GM18526 (cell line): ENCODE measurements around the gene CETP.

Experiments
- POLR2A ChIP-seq: IDR thresholded peaks from 3 replicates; pipeline ENCODE4 v1.6.1; 2011; ENCODE audit not compliant: insufficient read length; ENCODE audit errors: extremely low read depth

The CETP gene

DNA sequence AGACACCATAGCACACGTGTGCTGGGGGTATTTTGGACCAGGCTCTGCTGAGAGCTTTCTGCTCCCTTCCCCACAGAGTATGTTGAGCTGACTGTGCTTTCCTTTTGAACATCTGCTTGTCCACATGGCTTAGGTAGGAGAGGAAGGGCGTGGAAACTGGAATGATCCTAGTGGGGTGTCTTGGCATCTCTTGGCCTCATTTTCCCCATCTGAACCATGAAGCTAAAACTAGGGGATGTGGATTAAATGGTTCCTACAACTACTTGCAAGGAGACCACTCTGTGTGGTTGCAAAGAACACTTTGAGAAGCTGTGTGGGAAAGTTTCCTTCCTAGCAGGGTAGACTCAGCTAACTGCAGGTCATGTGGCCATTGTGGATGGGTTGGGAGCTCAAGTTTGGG, 20.9 kb downstream of the CETP start:
- no peak for TF ChIP-seq POLR2A

DNA sequence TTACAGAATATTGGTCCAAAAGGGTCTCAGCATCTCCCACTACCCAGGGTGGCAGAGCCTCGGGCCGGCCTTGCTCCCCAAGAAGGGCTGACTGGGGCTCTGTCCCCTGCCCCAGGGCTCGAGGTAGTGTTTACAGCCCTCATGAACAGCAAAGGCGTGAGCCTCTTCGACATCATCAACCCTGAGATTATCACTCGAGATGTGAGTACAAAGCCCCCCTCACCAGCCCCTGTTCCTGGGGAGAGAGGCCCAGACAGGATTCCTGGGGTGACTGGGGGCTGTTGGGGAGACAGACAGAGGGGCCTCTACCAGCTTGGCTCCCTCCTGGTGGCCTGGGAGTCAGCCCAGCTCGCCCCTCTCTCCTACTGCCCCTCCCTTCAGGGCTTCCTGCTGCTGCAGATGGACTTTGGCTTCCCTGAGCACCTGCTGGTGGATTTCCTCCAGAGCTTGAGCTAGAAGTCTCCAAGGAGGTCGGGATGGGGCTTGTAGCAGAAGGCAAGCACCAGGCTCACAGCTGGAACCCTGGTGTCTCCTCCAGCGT, 21.5 kb downstream of the CETP start:
- no peak for TF ChIP-seq POLR2A

DNA sequence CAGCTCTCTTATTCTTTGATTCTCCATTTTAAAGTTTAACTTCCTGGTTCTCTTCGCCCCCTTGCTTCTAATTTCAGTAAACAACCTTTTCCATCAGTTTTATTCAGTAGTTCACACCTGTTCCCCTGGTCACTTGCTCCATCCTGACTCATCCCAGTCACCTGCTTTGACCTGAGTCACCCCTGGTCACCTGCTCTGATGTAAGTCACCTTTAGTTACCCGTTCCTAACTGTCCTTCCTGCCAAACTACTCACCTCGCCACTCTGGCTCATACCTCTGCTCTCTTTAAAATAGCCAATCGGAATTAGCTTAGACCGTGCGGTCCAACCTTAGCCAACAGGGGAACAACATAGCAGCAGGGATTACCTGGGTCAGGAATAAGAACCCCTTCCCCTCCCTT, 22.9 kb downstream of the CETP start:
- TF ChIP-seq POLR2A = no peak

DNA sequence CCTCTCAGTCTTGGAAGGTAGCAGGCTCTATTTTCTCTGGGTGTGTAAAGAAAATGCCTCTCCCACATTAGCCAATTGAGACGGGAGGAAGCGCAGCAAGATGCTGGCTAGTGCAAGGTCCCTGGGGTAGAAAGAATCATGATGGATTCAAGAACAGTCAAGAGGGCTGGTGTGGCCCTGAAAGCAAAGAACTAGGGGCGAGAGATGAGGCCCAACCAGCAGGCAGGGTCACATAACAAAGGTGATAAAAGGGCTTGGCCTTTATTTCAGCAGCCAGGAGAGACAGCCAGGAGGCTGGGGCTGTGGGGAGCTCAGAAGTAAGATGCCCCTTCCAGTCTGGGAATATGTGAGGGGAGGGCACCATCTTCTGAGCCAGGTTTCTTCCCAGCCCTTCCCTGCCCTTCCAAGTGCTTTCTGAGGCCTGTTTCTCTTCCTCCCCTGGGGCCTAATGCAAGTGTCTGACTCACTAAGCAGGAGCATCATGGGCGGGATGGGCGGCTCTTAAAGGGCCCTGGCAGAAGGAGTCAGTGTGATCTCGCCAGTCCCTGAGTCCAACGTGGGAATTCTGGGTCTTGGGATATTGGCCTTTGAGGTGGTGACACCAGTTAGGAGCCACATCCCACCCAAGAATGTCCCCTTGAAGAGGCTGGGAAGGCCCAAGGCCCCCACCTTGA, 23.7 kb downstream of the CETP start:
- TF ChIP-seq POLR2A = no peak

DNA sequence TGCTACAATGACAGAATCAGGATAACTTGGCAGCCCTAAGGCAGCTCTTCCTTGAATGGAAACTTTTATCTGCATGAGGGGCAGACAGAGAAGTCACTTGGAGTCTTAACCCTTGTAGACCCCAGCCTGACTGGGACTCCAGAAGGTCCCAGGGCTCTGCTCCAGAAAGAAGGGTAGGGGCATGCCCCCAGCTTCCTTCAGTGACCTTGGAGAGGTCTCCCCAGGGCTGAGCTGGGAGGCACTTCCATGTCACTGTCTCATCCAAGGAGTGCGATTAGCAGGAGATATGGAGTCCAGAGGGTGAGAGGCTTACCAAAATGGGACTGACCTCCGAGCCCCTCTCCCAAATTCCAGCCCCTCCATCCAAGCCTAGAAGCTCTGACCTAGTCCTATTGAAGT, 24.2 kb downstream of the CETP start:
- no peak for TF ChIP-seq POLR2A

DNA sequence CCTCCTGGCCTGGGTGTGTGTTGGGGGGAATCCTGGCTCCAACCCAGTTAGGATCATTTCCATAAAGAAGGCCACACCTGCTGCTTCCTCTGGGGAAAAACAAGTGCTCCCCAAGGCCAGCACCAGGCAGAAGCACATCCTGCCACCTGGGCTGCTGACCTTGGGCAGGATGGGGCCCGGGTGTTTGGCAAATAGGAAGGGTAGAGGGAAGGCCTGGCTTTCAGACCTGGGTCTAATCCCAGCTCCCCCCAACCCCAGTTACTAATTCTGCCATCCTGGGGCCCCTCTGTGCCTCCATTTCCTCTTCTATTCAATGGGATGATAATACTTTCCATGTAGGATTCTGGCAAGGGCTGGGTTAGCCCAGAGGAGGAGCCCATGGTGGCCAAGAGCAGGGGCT, 24.6 kb downstream of the CETP start:
- TF ChIP-seq POLR2A = no peak

DNA sequence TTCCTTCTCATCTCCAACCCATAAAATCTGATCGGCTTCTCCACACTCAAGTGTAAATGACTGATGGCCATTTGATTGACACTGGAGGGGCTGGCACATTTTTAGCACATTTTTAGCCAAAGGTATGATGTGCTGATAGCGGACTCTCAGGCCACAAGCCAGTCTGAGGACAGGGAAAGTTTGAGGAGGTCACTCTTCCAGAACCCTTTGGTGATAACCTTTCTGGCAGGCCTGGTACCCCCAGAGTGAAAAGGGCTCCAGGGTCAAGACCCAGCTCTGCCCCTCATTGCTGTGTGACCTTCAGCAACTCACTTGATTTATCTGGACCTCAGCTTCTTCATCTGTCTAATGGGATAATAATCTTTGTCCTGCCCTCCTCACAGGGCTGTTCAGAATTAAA, 25.9 kb downstream of the CETP start:
- TF ChIP-seq POLR2A = no peak

DNA sequence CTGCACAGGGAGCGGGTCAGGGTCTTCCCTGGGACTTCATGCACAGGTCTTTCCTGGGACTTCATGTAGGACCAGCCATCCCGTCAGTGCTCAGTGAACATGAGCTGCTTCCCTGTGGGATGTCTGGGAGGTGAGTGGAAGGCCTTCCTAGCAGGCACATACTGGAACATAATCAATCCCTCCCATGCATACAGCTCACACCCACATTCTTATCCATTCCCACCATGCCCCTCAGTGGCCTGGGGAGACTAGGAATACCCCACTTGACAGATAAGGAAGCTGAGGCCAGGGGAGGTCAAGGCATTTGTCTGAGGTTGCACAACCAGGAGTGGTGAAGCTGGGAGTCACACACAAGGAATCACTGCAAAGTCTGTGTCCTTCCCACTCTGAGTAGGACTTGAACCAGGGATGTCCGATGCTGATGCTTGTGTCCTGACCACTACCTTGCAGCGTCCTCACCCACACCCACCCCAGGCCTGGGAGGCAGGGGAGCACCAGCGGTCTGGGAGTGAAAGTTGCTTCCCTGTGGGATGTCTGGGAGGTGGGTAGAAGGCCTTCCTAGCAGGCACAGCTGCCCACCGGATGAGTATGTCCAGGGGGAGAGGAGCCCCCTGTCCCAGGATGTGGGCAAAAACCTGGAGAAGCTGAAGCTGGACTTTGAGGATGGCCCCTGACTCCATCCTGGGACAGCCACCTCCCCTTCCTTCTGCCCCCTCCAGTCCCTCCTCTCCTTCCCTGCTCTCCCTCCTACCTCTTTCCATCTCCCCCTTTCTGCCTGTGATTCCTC, 26.6 kb downstream of the CETP start:
- TF ChIP-seq POLR2A = no peak

DNA sequence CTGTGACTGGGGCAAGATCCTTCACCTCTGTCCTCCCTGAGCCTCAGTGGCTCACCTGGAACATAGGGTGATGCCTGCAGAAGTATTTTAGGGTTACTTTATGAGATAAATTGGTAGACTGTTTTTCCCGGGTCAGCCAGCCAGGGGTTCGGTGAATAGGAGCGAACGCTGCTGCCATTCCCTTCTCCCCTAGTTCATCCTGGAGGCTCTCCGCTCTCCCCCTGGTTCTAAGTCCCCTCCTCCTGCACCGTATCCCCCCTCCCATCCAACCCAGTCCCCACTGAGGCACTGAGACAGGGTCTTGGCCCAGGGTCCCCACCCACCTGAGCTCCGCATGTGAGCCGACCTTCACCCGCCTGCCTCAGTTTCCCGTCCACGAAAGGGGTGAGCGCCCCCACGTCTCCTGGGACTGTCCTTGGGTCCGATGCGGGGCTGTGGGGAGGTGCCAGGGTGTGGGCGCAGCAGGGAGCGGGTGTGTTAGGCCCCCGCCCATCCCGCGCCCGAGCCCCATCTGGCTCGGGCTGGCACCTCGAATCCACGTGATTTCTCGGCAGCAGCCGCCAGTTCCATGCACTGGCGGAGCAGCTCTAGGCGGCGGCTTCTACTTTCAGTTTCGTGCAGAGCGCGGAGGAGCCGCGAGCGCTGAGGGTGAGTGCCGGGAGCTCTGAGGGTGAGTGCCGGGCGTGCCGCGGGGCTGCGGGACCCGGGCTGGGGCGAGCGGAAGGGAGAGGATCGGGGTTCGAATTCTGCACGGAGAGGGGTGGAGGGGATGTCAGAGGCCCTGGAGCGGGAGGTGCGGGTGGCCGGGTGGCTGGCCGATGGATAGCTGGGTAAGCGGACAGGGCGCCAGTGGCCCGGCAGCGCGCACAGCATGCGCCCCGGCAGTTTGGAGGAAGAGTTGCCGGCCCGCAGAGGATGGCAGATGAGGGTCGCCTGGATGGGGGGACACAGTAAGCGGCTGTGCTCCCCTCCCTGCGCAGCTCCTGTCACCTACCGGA, 27.5 kb downstream of the CETP start, which contains the start of gene NLRC5:
Gene NLRC5, plus strand, starts transcription at position 610 of the 998 bp plus-strand sequence. CDS start 31,156 bp downstream, outside the sequence.
- peak; percentile 87 for TF ChIP-seq POLR2A

DNA sequence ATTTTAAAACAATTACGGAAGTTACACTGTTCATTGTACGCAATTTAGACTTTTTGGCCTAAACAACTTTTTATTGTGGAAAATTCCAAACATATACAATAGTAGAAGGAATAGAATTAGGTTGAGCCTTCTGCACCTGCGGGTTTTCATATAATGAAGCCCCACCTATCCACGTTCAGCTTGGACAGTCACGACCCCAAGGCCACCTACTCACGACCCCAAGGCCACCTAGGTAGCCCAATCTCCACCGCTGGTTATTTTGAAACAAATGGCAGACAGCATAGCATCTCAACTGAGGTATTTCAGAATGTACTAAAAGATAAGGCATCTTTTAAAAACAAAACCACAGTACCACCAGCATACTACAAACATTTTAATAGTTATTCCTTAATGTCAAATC, 28.2 kb downstream of the CETP start:
- TF ChIP-seq POLR2A = no peak

DNA sequence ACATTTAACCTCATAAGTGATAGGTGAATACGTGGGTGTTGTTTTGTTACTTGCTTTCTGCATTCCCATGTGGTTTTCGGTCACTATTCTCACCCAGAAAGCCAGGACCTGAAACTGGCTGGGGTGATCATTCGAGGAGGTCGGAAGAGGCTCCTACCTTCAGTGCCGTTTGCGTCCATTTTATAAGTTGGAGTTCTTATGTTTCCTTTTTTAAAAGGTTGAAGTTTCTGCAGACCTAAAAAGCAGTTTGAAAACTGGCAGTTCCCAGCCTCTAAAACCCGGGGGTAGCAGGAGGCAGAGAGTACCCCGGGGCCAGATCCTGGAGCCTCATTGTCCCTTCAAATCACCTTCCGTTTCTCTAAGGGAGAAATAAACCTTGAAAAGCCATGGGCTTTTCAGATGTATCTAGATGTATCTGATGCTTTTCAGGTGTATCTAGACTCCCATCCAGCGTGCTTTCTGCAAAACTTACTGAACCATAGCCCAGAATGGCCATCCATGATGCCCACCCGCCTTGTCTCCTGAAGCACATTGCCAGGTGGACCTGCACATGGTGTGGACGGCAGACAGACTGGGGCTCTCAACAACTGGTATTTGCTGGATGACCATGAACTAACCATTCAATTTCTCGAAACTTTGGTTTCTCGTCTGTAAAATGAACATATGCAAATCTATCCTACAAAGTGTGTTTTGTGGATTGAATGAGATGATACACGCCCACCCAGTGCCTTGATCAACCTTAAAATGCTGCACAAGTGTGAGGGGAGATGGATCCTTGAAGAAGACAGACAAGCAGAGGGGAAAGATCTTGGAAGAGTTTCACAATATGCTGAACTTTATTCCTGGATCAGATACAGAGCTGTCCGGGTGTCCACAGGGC, 28.9 kb downstream of the CETP start:
- TF ChIP-seq POLR2A = no peak

DNA sequence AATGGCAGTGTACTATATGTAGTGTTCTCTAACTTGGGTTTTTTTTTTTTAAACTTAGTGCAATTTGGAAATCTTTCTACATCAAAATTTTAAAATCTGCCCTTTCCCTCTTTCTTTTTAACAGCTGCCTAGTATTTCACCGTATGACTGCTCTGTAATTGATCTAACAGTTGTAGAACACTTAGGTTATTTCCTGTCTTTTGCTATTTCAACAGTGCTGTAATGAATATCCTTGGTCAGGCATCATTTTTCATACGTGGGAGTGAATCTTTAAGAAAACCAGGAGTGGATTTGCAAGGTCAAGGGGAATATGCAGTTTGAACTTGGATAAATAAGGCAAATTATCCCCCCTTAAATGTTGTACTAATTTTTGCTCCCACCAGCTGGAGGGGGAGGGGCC, 31.5 kb downstream of the CETP start:
- no peak for TF ChIP-seq POLR2A

DNA sequence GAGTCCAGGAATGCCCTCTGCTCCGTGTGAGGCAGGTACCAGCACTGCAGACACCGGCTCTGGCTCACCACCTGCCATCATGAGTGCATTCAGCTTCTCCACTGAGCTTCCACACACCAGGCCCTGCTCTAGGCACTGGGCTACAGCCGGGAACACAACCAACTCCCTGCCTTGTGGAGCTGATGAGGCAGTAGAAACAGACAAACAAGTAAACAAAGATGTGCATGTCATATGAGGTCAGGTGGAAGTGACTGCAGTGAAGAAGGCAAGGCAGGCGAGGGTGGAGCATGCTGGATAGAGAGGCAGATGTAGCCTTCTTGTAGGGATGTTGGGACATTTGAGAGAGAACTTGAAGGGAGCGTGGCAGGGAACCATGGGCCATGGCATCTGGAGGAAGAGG, 32.6 kb downstream of the CETP start:
- no peak for TF ChIP-seq POLR2A

DNA sequence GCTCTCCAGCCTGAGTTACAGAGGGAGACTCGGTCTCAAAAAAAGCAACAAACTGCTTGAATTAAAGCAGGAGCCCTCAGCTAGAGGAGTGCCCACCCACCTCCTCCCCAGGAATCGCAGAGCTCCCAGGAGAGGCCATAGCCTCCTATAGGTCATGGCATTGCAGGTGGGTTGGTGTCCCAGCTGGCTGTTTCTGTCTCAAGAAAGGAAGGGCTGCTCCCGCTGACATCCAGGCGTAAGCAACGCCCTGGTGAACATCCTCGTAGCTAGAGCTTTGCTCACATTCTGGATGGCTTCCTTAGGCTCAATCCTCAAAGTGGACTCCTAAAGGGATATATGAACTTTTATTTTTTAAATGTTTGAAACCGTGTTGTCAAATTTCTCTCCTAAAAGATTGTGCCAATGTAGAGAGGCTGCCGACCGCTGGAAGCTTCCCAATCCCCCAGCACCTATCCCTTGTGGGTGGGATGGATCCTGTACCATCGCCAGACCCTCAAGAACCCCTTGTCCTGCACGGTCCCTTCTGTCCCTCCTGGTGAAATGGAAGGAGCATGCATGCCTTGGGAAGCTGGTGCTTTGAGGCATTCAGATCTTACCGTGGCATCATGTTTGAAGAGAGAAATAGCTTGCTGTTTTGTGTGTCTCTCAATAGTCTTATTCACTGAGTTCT, 33.5 kb downstream of the CETP start:
- TF ChIP-seq POLR2A = no peak
